Activated T-cell treated with anti-CD3 and anti-CD28 coated beads, Interleukin-2, amount 50 U/mL, for 1 hour (primary cell): ENCODE measurements around the gene OVOL3.
"Not testable (repeated sequence)": the region's sequence is repeated elsewhere in the genome, so short reads cannot be mapped to it uniquely, and the experiment has no call there.

Source experiments
- DNase-seq: peaks from one replicate; pipeline ENCODE4 v3.0.0-alpha.2; 2020

OVOL3 gene

GRCh38 chr19:36101550-36102327 is 9.2 kb upstream of the OVOL3 start:
- DNase-seq = no peak

DNA sequence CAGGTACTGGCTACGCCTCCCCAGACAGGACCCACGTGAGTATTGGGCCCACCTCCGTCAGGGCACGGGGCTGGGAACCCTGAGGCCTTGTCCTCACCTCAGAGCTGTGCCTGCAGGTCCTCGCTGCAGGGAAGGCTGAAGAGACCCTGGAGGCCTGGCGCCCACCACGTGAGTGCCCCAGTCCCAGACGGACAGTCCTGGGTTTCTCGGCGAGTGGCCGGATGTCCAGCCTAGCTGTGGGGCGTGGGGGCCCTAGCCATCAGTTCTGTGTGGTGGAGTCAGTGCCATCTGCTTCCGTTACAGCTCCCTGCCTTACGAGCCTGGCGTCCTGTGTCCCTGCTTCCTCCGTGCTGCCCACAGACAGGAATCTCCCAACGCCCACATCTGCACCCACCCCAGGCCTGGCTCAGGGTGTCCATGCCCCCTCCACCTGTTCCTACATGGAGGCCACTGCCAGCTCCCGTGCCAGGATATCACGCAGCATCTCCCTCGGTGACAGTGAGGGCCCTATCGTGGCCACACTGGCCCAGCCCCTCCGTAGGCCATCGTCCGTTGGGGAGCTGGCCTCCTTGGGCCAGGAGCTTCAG is 7.8 kb upstream of the OVOL3 start:
- DNase-seq = no peak

- no peak for DNase-seq
Measured at GRCh38 chr19:36103842-36104552, 6.9 kb upstream of the OVOL3 start.

DNA sequence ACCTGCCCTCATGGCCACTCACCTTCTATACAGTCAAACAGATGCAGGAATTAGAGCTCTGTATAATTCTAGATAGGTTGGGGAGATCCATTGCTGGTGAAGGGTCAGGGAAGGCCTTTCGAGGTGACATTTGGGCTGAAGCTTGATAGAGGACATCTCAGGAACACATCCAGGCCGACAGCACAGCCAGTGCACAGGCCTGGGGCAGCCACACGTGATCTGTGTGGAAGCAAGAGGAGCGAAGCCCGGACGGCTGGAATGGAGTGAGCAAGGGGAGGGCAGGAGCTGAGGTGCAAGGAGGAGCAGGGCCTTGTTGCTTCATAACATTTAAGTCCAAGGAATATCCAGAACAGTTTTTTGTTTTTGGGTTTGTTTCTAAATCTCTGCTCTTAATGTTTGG is 4.5 kb upstream of the OVOL3 start:
- no peak for DNase-seq

DNA sequence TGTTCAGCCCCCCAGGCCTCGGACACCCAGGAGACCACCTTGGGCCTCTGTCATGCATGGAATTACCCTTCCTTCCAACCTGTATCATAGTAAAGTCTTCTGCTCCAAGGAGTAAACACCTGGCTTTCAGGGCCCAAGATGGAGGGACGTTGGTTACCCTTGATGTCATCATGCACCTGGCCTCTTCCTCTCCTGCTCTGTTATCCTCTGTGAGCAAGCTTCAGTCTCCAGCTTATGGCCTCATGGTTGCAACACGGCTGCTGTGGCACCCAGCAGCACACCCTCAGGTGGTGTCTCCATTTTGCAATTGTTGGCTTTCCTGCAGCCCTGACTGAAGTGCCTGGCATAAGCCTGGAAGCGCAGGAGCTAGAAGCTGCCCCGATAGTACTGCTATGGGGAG is 4.0 kb upstream of the OVOL3 start:
- DNase-seq = no peak

- no peak for DNase-seq
Measured at GRCh38 chr19:36108684-36109083, 2.3 kb upstream of the OVOL3 start.

DNA sequence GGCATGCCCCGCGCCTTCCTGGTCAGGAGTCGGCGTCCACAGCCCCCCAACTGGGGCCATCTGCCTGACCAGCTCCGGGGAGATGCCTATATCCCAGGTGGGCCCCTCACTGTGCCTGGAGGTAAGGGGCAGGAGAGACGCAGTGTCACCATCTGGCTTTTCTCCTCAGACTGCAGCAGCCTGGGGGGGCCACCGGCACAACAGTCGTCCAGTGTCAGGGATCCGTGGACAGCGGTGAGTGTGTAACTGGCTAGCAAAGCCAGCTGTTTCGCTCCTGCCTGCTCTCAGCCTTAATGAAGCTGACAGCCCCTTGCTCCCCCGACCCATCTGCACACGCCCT is 227 bp downstream of the OVOL3 start:
- DNase-seq = no peak

- DNase-seq = no peak
Measured at GRCh38 chr19:36112678-36113077, 1.7 kb downstream of the OVOL3 start.

GRCh38 chr19:36113425-36113824 is 2.5 kb downstream of the OVOL3 start:
- no peak for DNase-seq

- no peak for DNase-seq
Measured at GRCh38 chr19:36113894-36114720, 3.2 kb downstream of the OVOL3 start.

DNA sequence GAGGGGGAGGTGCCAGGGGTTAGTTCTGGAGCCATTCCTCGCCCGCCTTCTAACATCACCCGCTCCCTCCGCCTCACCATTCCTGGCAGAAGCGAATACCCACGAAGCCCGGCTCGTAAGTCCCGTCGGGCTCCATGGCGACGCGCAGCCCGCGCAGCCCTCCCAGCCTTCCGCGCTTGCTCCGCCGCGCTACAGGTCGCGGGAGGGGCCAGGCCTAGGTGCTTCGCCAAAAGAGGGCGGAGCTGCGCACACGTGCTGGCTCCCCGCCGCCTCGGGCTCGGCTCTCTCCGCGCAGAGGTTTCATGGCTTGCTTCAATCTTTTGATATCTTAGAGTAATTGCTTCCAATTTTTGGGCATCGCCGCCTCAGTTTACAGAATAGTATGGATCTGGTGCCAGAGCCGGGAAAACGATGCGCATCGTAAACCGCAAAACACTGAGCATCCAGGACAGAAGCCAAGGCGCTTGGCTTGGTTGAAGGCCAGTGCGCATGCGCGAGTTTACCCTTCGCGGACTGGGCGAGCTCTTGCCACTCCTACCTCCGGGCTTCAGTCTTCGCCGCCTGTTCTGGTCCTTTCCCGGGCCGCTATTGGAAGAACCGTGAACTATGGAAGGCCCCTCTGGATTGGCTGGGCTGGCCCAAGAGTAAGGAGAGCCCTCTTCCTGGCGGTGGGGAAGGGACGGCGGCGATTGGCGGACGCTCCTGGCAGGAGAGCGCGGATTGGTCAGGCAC is 3.9 kb downstream of the OVOL3 start, which contains the start of gene POLR2I:
Gene POLR2I (minus strand): TSS at position 155 of the 732 bp plus-strand sequence. CDS start 19 bp downstream, at position 136.
- DNase-seq = peak; percentile 97

DNA sequence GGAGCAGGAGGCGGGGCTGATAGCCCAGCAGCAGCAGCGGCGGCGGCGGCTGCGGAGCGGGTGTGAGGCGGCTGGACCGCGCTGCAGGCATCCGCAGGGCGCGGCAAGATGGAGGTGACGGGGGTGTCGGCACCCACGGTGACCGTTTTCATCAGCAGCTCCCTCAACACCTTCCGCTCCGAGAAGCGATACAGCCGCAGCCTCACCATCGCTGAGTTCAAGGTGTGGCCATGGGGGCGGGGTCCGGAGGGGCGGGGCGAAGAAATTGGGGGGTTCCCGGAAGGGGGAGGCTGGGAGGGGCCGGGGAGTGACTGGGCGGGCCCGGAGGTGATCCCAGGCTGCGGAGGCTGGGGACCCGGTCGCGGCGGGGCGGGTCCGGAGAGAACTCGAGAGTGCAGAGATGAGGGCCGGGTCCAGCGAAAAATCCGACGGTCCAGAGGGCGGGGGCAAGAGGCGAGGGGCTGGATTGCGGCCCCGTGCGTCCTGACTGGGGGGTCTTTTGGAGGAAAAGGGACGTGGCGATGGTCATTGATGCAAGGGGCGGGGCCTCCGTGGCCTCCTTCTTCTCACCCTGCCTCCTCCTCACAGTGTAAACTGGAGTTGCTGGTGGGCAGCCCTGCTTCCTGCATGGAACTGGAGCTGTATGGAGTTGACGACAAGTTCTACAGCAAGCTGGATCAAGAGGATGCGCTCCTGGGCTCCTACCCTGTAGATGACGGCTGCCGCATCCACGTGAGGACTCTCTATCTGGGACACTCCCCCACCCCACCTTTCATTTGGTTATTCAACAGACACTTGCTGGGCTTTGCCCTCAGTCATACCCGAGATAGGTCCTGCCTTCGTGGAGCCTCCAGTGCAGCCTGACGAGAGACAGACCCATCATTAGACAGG is 4.8 kb downstream of the OVOL3 start, which contains the start of gene TBCB:
Gene TBCB (plus strand): TSS at position 16 of the 891 bp plus-strand sequence. CDS start 93 bp downstream, at position 109.
- DNase-seq = peak; percentile 92

GRCh38 chr19:36116344-36116637 is 5.3 kb downstream of the OVOL3 start:
- DNase-seq = no peak

DNA sequence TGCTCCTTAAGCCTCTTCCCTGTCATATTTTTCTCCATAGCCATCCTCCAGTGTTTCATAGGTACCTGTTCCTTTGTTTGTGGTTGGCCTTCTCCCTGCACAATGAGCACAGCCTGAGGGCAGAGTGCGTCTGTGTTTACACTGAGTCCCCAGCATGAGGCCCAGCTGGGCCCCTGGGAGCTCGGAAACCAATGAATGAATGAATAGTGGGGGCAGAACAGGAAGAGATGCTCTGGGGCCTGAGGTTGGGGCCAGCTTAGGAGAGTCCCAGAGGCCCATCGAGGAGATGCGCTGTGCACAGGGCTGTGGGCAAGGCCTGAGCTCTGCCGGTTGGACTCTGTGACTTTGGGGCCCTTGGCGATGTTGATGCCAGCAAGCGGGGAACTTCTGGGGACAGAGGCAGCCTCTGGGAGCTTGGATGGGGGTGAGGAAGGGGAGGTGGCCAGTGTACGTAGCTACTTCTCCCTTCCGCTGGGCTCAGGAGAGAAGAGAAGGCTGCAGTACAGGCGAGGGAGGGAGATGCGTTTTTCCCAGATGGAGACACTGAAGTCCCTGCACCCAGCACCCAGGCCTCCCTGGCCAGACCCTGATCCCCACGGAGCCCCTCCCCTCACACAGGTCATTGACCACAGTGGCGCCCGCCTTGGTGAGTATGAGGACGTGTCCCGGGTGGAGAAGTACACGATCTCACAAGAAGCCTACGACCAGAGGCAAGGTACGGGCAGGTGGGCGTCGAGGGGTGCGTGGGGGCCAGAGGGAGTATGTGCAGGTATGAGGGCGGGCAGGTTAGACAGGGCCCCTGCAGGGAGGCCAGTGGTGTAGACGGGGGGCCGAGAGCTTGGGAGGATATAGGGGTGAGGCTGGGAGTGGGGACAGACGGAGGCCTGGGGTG is 9.4 kb downstream of the OVOL3 start:
- DNase-seq = no peak

DNA sequence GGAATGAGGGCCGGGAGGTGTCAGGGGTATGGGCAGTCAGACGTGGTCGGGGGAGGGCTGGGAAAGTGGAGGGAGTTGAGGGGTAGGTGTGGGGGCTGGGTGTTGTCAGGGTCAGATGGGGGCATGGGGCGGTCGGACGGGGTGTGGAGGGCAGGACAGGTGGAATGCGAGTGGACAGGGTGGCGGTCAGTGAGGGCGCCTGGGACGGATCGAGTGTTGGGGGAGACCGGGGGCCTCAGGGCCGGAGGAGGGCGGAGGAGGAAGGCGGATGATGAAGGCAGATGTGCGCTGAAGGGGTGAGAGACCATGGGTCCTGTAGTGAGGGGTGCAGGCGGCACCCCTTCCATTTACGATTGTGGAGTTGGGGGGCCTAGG is 10.0 kb downstream of the OVOL3 start:
- DNase-seq = no peak

GRCh38 chr19:36121486-36122124 is 10.7 kb downstream of the OVOL3 start:
- DNase-seq = no peak

DNA sequence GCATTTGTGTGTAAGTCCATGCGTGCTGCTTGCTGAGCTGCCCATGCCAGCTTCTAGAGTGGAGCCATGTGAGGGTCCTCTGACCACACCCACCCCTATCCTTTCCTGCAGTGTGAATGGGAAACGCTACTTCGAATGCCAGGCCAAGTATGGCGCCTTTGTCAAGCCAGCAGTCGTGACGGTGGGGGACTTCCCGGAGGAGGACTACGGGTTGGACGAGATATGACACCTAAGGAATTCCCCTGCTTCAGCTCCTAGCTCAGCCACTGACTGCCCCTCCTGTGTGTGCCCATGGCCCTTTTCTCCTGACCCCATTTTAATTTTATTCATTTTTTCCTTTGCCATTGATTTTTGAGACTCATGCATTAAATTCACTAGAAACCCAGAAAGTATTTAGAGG is 14.6 kb downstream of the OVOL3 start:
- DNase-seq = no peak

- DNase-seq = no peak
Measured at GRCh38 chr19:36128392-36128736, 17.4 kb downstream of the OVOL3 start.

DNA sequence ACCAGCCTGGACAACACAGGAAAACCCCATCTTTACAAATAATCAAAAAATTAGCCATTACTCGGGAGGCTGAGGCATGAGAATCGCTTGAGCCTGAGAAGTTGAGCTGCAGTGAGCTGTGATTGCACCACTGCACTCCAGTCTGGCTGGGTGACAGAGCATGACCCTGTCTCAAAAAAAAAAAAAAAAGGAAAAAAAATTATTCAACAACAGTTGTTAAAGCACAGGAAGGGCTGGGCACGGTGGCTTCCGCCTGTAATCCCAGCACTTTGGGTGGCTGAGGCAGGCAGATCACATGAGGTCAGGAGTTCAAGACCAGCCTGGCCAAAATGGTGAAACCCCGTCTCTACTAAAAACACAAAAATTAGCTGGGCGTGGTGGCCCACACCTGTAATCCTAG is 20.3 kb downstream of the OVOL3 start:
- not testable (repeated sequence) for DNase-seq

DNA sequence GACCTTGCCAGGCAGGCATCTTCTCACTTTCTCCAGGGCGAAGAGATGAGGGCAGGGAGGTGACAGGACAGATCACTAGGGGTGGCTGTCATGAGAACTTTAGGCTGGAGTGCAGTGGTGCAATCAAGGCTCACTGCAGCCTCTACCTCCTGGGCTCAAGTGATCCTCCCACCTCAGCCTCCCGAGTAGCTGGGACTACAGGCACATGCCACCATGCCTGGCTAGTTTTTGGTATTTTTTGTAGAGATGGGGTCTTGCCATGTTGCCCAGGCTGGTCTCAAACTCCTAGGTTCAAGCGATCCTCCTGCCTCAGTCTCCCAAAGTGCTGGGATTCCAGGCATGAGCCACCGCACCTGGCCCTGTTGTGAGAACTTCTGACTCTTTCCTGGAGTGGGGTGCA is 23.9 kb downstream of the OVOL3 start:
- DNase-seq = not testable (repeated sequence)
